Neural cell (in vitro differentiated cells): ENCODE data around the gene CACNA1A. TPM values are rescaled to one million over a fixed set of nuclear protein-coding genes. Genes with fewer than 3 reads are reported as not detected.

Source experiments
- H2AFZ ChIP-seq: fragments of 200-600, 300-800 bp; sonication (generic), shearing (Covaris generic); 2 replicates; pipeline ENCODE4 v1.6.0; 2014; ENCODE audit warnings: low read depth, mild to moderate bottlenecking, antibody characterized with exemption, low read length, moderate library complexity
- H3F3A ChIP-seq: fragments of 200-600 bp; shearing (Covaris generic); 2 replicates; pipeline ENCODE4 v1.6.1; 2016; ENCODE audit warnings: mild to moderate bottlenecking, moderate library complexity, mixed read lengths, antibody characterized with exemption, low read length; ENCODE audit not compliant: insufficient read depth, poor library complexity, severe bottlenecking
- H3K27ac ChIP-seq: fragments of 200-600, 300-800 bp; sonication (generic), shearing (Covaris generic); 2 replicates; pipeline ENCODE4 v1.5.1; 2014; ENCODE audit warnings: mild to moderate bottlenecking, low read length, moderate library complexity
- H3K27me3 ChIP-seq: fragments of 300-800, 200-600 bp; sonication (generic), shearing (Covaris generic); 2 replicates; pipeline ENCODE4 v1.6.0; 2014; ENCODE audit warnings: mild to moderate bottlenecking, low read depth, low read length, moderate library complexity; ENCODE audit not compliant: insufficient read depth
- H3K36me3 ChIP-seq: fragments of 300-800, 200-600 bp; sonication (generic), shearing (Covaris generic); 2 replicates; pipeline ENCODE4 v1.5.1; 2014; ENCODE audit warnings: mild to moderate bottlenecking, antibody characterized with exemption, low read length, moderate library complexity; ENCODE audit not compliant: insufficient read depth
- H3K4me2 ChIP-seq: fragments of 300-800, 200-600 bp; sonication (generic), shearing (Covaris generic); 2 replicates; pipeline ENCODE4 v1.6.0; 2014; ENCODE audit warnings: mild to moderate bottlenecking, low read length
- H3K4me3 ChIP-seq: fragments of 300-800, 200-600 bp; sonication (generic), shearing (Covaris generic); 2 replicates; pipeline ENCODE4 v1.5.1; 2014; ENCODE audit warnings: mild to moderate bottlenecking, low read length, moderate library complexity
- H3K79me2 ChIP-seq: fragments of 200-600 bp; shearing (Covaris generic); replicated peaks from 2 replicates; pipeline ENCODE4 v1.6.0; 2014; ENCODE audit warnings: mild to moderate bottlenecking, low read length, moderate library complexity; ENCODE audit not compliant: insufficient read depth
- H3K9ac ChIP-seq: fragments of 300-800, 200-600 bp; sonication (generic), shearing (Covaris generic); 2 replicates; pipeline ENCODE4 v1.6.1; 2016; ENCODE audit warnings: mild to moderate bottlenecking, low read length, mixed read lengths
- H3K9me2 ChIP-seq: fragments of 200-600 bp; shearing (Covaris generic); 2 replicates; pipeline ENCODE4 v1.6.1; 2016; ENCODE audit warnings: mild to moderate bottlenecking, low read length, mixed read lengths; ENCODE audit not compliant: insufficient read depth
- H3K9me3 ChIP-seq: fragments of 200-600, 300-800 bp; sonication (generic), shearing (Covaris generic); 2 replicates; pipeline ENCODE4 v1.6.1; 2016; ENCODE audit warnings: mild to moderate bottlenecking, mixed run types, low read length, moderate library complexity, mixed read lengths
- H4K20me1 ChIP-seq: fragments of 200-600 bp; shearing (Covaris generic); 2 replicates; pipeline ENCODE4 v1.6.1; 2016; ENCODE audit warnings: mild to moderate bottlenecking, mixed run types; ENCODE audit not compliant: insufficient read depth
- CTCF ChIP-seq: fragments of 450-650 bp; IDR thresholded peaks from 2 replicates; pipeline ENCODE4 v1.5.1; 2014; ENCODE audit warnings: antibody characterized with exemption, mild to moderate bottlenecking, moderate library complexity; ENCODE audit not compliant: poor library complexity, severe bottlenecking
- EP300 ChIP-seq: fragments of 450-650 bp; conservative IDR thresholded peaks from 2 replicates; pipeline ENCODE4 v1.6.1; 2014; ENCODE audit warnings: antibody characterized with exemption, mild to moderate bottlenecking, moderate library complexity; ENCODE audit not compliant: poor library complexity, severe bottlenecking
- EZH2 ChIP-seq: fragments of 200-600, 300-800 bp; shearing (Covaris generic), sonication (generic); IDR thresholded peaks from 2 replicates; pipeline ENCODE4 v1.6.1; 2014; ENCODE audit warnings: antibody characterized with exemption, low read length, borderline replicate concordance, mild to moderate bottlenecking; ENCODE audit not compliant: insufficient read depth, poor library complexity, severe bottlenecking
- MXI1 ChIP-seq: fragments of 450-650 bp; conservative IDR thresholded peaks from 2 replicates; pipeline ENCODE4 v1.6.1; 2014; ENCODE audit warnings: antibody characterized with exemption, mild to moderate bottlenecking; ENCODE audit not compliant: poor library complexity, severe bottlenecking
- POLR2AphosphoS5 ChIP-seq: IDR thresholded peaks from 2 replicates; pipeline ENCODE4 v1.6.1; 2012
- RAD21 ChIP-seq: fragments of 450-650 bp; conservative IDR thresholded peaks from 2 replicates; pipeline ENCODE4 v1.6.1; 2014; ENCODE audit warnings: antibody characterized with exemption, mild to moderate bottlenecking, moderate library complexity
- REST ChIP-seq: IDR thresholded peaks from 2 replicates; pipeline ENCODE4 v1.6.1; 2012; ENCODE audit warnings: borderline replicate concordance
- SMC3 ChIP-seq: fragments of 450-650 bp; conservative IDR thresholded peaks from 2 replicates; pipeline ENCODE4 v1.6.1; 2014; ENCODE audit warnings: antibody characterized with exemption, mild to moderate bottlenecking, moderate library complexity; ENCODE audit not compliant: poor library complexity
- TAF1 ChIP-seq: IDR thresholded peaks from 2 replicates; pipeline ENCODE4 v1.6.1; 2012; ENCODE audit warnings: low read depth
- polyA plus RNA-seq: library from polyadenylated mRNA; depleted of rRNA; stranded (reverse); fragments of >200 nt; gene quantifications from 2 replicates; pipeline ENCODE4 v1.2.3, GENCODE V29; 2014

Gene CACNA1A
- polyA plus RNA-seq, 1 donor from 2014 or later = 6.9 TPM

- Histone ChIP-seq H3K4me3 (no peak overlapping the region), H3K27ac (no peak overlapping the region), H3K9me2 (no peaks in the 10 kb centered on the region), H3K79me2 (no peaks in the 10 kb centered on the region), H2AFZ (no peak overlapping the region), H3K4me2 (no peak overlapping the region), H3K9me3 (peaks cover 7% of the 10 kb centered on the region), H3F3A (no peaks in the 10 kb centered on the region), H4K20me1 (no peaks in the 10 kb centered on the region), H3K9ac (no peak overlapping the region), H3K36me3 (peaks cover 14% of the 10 kb centered on the region), H3K27me3 (no peaks in the 10 kb centered on the region)
- no peak for TF ChIP-seq EP300
- TF ChIP-seq MXI1 = no peak
- no peak for TF ChIP-seq EZH2
- no peak for TF ChIP-seq REST
- TF ChIP-seq RAD21 = no peak
Measured at GRCh38 chr19:13318190-13318589, 188.1 kb downstream of the CACNA1A start.

- no peaks in the 10 kb centered on the region for H3K79me2 ChIP-seq
- no peak overlapping the region for H3K27ac ChIP-seq
Measured at GRCh38 chr19:13315495-13315894, 190.8 kb downstream of the CACNA1A start.

More at GRCh38 chr19:13315495-13315894, 190.8 kb downstream of the CACNA1A start:
- no peak overlapping the region for H3K9ac ChIP-seq
- no peaks in the 10 kb centered on the region for H3F3A ChIP-seq
- no peak overlapping the region for H2AFZ ChIP-seq
- no peaks in the 10 kb centered on the region for H3K9me2 ChIP-seq
- TF ChIP-seq REST = no peak
- no peak for TF ChIP-seq EP300
- no peak for TF ChIP-seq TAF1
- no peak for TF ChIP-seq RAD21
- no peak for TF ChIP-seq CTCF
- TF ChIP-seq POLR2AphosphoS5 = no peak
- TF ChIP-seq EZH2 = no peak
- TF ChIP-seq MXI1 = no peak
- no peak for TF ChIP-seq SMC3
- H3K4me3 ChIP-seq = no peak overlapping the region
- H3K4me2 ChIP-seq = no peak overlapping the region
- peaks cover 18% of the 10 kb centered on the region for H3K36me3 ChIP-seq
- no peaks in the 10 kb centered on the region for H3K27me3 ChIP-seq
- no peaks in the 10 kb centered on the region for H4K20me1 ChIP-seq
- H3K9me3 ChIP-seq = peaks cover 7% of the 10 kb centered on the region
